Type B pancreatic cell (in vitro differentiated cells): ENCODE data around the gene KCNK2. TPM values are rescaled to one million over a fixed set of nuclear protein-coding genes. Genes with fewer than 3 reads are reported as not detected.

Experiments
- DNase-seq: peaks from one replicate; pipeline ENCODE4 v3.0.0; 2021; ENCODE audit warnings: mixed read lengths; ENCODE audit not compliant: unreplicated experiment; ENCODE audit errors: extremely low spot score
- H3K27ac Mint-ChIP-seq: 2 replicates; pipeline ENCODE4 v1.8.0; 2021; ENCODE audit warnings: mild to moderate bottlenecking, mixed read lengths
- H3K27me3 Mint-ChIP-seq: 2 replicates; pipeline ENCODE4 v1.8.0; 2021; ENCODE audit warnings: mixed read lengths
- H3K36me3 Mint-ChIP-seq: 2 replicates; pipeline ENCODE4 v1.8.0; 2021; ENCODE audit warnings: mixed read lengths
- H3K4me1 Mint-ChIP-seq: one replicate; pipeline ENCODE4 v1.8.0; 2021; ENCODE audit warnings: mixed read lengths; ENCODE audit not compliant: unreplicated experiment
- H3K4me3 Mint-ChIP-seq: 2 replicates; pipeline ENCODE4 v1.8.0; 2021; ENCODE audit warnings: mild to moderate bottlenecking, mixed read lengths
- H3K9me3 Mint-ChIP-seq: 2 replicates; pipeline ENCODE4 v1.8.0; 2021; ENCODE audit warnings: mixed read lengths
- CTCF ChIP-seq: fragments of 200-600 bp; sonication (generic); conservative IDR thresholded peaks from 2 replicates; pipeline ENCODE4 v1.5.0; 2021; ENCODE audit warnings: antibody characterized with exemption, mild to moderate bottlenecking
- total RNA-seq: library from RNA; stranded (reverse); gene quantifications from 2 replicates; pipeline ENCODE4 v1.2.1, GENCODE V29; 2021; ENCODE audit warnings: low replicate concordance

Gene KCNK2
- total RNA-seq, 1 donor from 2014 or later, result 7.1 TPM

DNA sequence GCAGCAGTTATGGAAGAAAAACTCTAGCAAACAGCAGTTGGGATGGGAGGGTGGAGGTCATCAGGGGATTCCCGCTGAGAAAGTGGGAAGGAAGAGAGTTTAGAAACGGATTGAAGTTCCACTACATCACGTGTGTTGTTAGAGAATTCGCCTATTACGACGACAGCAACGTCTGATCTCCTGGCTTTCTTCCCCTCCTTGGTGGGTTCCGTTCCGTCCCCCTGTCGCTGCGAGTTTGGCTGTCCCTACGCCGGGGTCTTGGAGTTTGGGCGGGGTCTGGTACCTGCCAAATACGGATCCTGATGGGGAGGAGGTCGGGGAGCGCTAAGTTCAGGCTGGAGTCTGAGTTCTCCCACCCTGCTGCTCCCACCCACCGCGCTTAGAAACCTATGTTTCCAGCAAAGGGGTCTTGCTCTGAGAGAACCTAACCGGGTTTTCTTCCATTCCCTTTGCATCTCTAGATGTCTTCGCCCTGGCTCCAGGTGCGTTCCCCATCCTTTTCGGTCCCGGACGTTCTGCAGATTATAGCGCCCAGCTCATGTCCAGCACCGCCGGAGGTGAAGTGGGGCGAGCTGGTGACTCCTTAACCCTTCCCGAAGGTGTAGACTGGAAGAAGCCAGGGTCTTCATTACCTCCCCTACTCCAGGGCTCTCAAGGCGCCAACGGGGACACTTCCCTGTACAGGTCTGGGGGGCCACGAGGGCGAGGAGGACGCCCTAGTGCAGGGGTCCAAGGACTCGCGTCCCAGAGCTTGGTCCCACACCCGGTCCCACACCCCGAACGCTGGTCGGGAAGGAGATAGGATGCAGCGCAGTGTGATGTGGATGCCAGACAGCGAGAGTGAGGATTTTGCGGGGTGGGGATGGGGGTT lies 641 bp upstream of the KCNK2 start:
- DNase-seq, result no peak
- H3K4me3 Mint-ChIP-seq, result peak overlapping the region; percentile 88
- no peak overlapping the region for H3K27ac Mint-ChIP-seq
- no peaks in the 10 kb centered on the region for H3K36me3 Mint-ChIP-seq
- peaks cover 13% of the 10 kb centered on the region for H3K4me1 Mint-ChIP-seq
- TF ChIP-seq CTCF, result no peak
- H3K27me3 Mint-ChIP-seq, result peaks cover 77% of the 10 kb centered on the region
- peaks cover 3% of the 10 kb centered on the region for H3K9me3 Mint-ChIP-seq

DNA sequence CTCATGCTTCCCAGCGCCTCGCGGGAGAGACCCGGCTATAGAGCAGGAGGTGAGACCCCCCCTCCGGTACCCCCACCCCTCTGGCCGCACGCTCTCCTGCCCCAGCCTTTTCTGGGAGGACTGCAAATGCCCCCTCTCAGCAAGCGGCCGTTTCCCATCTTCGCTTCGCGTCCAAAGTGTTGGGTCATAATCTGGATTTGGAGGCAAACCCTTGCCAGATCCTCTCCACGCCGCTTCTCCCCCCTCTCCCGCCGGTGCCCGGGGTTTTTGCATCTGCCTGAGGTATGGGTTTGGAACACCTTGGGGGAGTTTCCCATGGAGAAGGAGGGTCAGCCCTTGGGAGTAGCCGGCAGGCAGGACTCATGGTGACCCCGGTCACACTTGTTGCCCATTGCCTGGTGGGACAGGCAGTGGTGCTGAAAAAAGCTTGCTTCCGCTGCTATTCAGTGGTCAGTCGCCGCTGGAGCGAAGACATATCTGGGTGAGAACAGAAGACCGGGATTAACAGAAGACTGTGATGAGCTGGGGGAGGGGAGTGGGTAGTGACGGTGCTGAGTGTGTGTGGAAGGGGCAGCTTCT lies 935 bp downstream of the KCNK2 start:
- no peak for DNase-seq
- H3K27ac Mint-ChIP-seq, result peak overlapping the region; percentile 61
- TF ChIP-seq CTCF, result no peak
- H3K27me3 Mint-ChIP-seq, result peaks cover 86% of the 10 kb centered on the region
- peak overlapping the region; percentile 92 for H3K4me3 Mint-ChIP-seq
- peaks cover 13% of the 10 kb centered on the region for H3K4me1 Mint-ChIP-seq
- H3K36me3 Mint-ChIP-seq, result no peaks in the 10 kb centered on the region
- H3K9me3 Mint-ChIP-seq, result peaks cover 3% of the 10 kb centered on the region

GRCh38 chr1:215084621-215085020 lies 2.1 kb downstream of the KCNK2 start:
- H3K36me3 Mint-ChIP-seq, result peaks cover 5% of the 10 kb centered on the region
- peaks cover 3% of the 10 kb centered on the region for H3K9me3 Mint-ChIP-seq
- H3K4me3 Mint-ChIP-seq, result peak overlapping the region; percentile 77
- DNase-seq, result no peak
- H3K27me3 Mint-ChIP-seq, result peaks cover 86% of the 10 kb centered on the region
- no peak for TF ChIP-seq CTCF
- H3K27ac Mint-ChIP-seq, result no peak overlapping the region
- peaks cover 13% of the 10 kb centered on the region for H3K4me1 Mint-ChIP-seq

DNA sequence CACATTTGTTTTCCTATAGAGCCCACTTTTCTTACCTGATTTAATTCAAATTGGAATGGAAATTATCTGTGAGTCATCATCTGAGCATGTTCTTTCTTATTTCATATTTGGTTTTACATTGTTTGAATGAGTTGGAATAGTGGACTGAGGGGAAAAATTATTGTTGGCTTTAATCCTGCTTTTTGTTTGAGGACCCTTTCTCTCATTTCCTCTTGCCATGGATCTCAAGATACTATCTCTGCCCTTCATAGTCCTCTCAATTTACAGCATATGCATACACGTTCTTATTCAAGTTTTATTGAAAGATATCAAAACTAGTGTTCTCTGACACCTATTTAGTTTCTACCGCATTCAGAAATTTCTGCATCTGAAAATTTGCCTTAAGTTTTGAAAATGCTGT lies 5.1 kb downstream of the KCNK2 start:
- H3K27me3 Mint-ChIP-seq, result peaks cover 65% of the 10 kb centered on the region
- no peak overlapping the region for H3K4me3 Mint-ChIP-seq
- H3K27ac Mint-ChIP-seq, result no peak overlapping the region
- no peak for TF ChIP-seq CTCF
- H3K9me3 Mint-ChIP-seq, result peaks cover 3% of the 10 kb centered on the region
- peaks cover 9% of the 10 kb centered on the region for H3K36me3 Mint-ChIP-seq
- H3K4me1 Mint-ChIP-seq, result peaks cover 4% of the 10 kb centered on the region
- no peak for DNase-seq

GRCh38 chr1:215094381-215094780 lies 11.8 kb downstream of the KCNK2 start:
- no peak for TF ChIP-seq CTCF
- Mint-ChIP-seq H3K9me3 (no peaks in the 10 kb centered on the region), H3K4me3 (no peak overlapping the region), H3K27ac (no peak overlapping the region), H3K36me3 (peaks cover 5% of the 10 kb centered on the region), H3K4me1 (no peaks in the 10 kb centered on the region), H3K27me3 (peaks cover 10% of the 10 kb centered on the region)
- DNase-seq, result no peak
